ENCODE measurements around the gene GRP.

GRP gene

GRCh38 chr18:59267503-59268126 lies 47.7 kb downstream of the GRP start:
- no peak for DNase-seq (ENCODE audit: low spot score)

- no peak for DNase-seq (ENCODE audit: low spot score)
Observed at GRCh38 chr18:59268127-59268720, 48.3 kb downstream of the GRP start.

- DNase-seq (ENCODE audit: low spot score), result no peak
Observed at GRCh38 chr18:59268721-59269562, 49.0 kb downstream of the GRP start.

GRCh38 chr18:59269563-59270119 lies 49.7 kb downstream of the GRP start:
- no peak for DNase-seq (ENCODE audit: low spot score)

- DNase-seq (ENCODE audit: low spot score), result no peak
Observed at GRCh38 chr18:59270689-59271257, 50.8 kb downstream of the GRP start.

GRCh38 chr18:59271606-59272220 lies 51.8 kb downstream of the GRP start:
- DNase-seq (ENCODE audit: low spot score), result no peak

- DNase-seq (ENCODE audit: low spot score), result no peak
Observed at GRCh38 chr18:59272221-59272888, 52.4 kb downstream of the GRP start.

- DNase-seq (ENCODE audit: low spot score), result no peak
Observed at GRCh38 chr18:59272891-59273758, 53.2 kb downstream of the GRP start, which contains the start of gene RAX. Gene RAX (minus strand): TSS chr18:59273454. CDS start chr18:59273206, 248 bp downstream.

GRCh38 chr18:59273759-59274532 lies 54.0 kb downstream of the GRP start:
- DNase-seq (ENCODE audit: low spot score), result no peak

- DNase-seq (ENCODE audit: low spot score), result no peak
Observed at GRCh38 chr18:59274533-59274928, 54.6 kb downstream of the GRP start.

- no peak for DNase-seq (ENCODE audit: low spot score)
Observed at GRCh38 chr18:59275406-59275949, 55.5 kb downstream of the GRP start.

- DNase-seq (ENCODE audit: low spot score), result no peak
Observed at GRCh38 chr18:59276047-59276446, 56.1 kb downstream of the GRP start.

- no peak for DNase-seq (ENCODE audit: low spot score)
Observed at GRCh38 chr18:59278793-59279192, 58.8 kb downstream of the GRP start.

GRCh38 chr18:59279193-59279592 lies 59.2 kb downstream of the GRP start:
- no peak for DNase-seq (ENCODE audit: low spot score)

GRCh38 chr18:59279722-59280121 lies 59.8 kb downstream of the GRP start:
- no peak for DNase-seq (ENCODE audit: low spot score)

Measured in putamen (tissue), 1 donor.